ENCODE data around the gene IFIT1.
"Not testable (repeated sequence)": the region's sequence is repeated elsewhere in the genome, so short reads cannot be mapped to it uniquely, and the experiment has no call there.

The IFIT1 gene

GRCh38 chr10:89403043-89403442 is 10.6 kb downstream of the IFIT1 start:
- no peak overlapping the region for H3K27ac ChIP-seq (ENCODE audit: low read depth, low read length)
- H3K36me3 ChIP-seq (ENCODE audit: control insufficient read depth, insufficient read depth, low read length): no peaks in the 10 kb centered on the region
- peaks cover 6% of the 10 kb centered on the region; the same call in 1 of the 2 replicates for H3K9me3 ChIP-seq (ENCODE audit: control insufficient read depth, insufficient read depth, low read depth, low read length)
- no peak overlapping the region for H3K4me3 ChIP-seq (ENCODE audit: low read depth, low read length)
- no peaks in the 10 kb centered on the region for H3K27me3 ChIP-seq (ENCODE audit: control insufficient read depth, insufficient read depth, low read length)
- no peak overlapping the region for H3K9ac ChIP-seq (ENCODE audit: low read length)
- H3K4me1 ChIP-seq (ENCODE audit: control insufficient read depth, insufficient read depth, low read length): no peaks in the 10 kb centered on the region

- H3K9ac ChIP-seq (ENCODE audit: low read length): no peak overlapping the region
- H3K36me3 ChIP-seq (ENCODE audit: control insufficient read depth, insufficient read depth, low read length): no peaks in the 10 kb centered on the region
- no peaks in the 10 kb centered on the region for H3K9me3 ChIP-seq (ENCODE audit: control insufficient read depth, insufficient read depth, low read depth, low read length)
- no peaks in the 10 kb centered on the region for H3K4me1 ChIP-seq (ENCODE audit: control insufficient read depth, insufficient read depth, low read length)
- no peak overlapping the region for H3K4me3 ChIP-seq (ENCODE audit: low read depth, low read length)
- no peaks in the 10 kb centered on the region for H3K27me3 ChIP-seq (ENCODE audit: control insufficient read depth, insufficient read depth, low read length)
- H3K27ac ChIP-seq (ENCODE audit: low read depth, low read length): no peak overlapping the region
These were observed 12.0 kb downstream of the IFIT1 start for GRCh38 chr10:89404104-89405047.

- not testable (repeated sequence) for H3K9me3 ChIP-seq (ENCODE audit: control insufficient read depth, insufficient read depth, low read depth, low read length); H3K4me1 ChIP-seq (ENCODE audit: control insufficient read depth, insufficient read depth, low read length); H3K27ac ChIP-seq (ENCODE audit: low read depth, low read length); H3K9ac ChIP-seq (ENCODE audit: low read length); H3K27me3 ChIP-seq (ENCODE audit: control insufficient read depth, insufficient read depth, low read length); H3K36me3 ChIP-seq (ENCODE audit: control insufficient read depth, insufficient read depth, low read length); H3K4me3 ChIP-seq (ENCODE audit: low read depth, low read length)
These were observed 13.8 kb downstream of the IFIT1 start for GRCh38 chr10:89406178-89406577.

GRCh38 chr10:89407792-89408191 is 15.4 kb downstream of the IFIT1 start:
- H3K36me3 ChIP-seq (ENCODE audit: control insufficient read depth, insufficient read depth, low read length); H3K4me3 ChIP-seq (ENCODE audit: low read depth, low read length); H3K27me3 ChIP-seq (ENCODE audit: control insufficient read depth, insufficient read depth, low read length); H3K9ac ChIP-seq (ENCODE audit: low read length); H3K9me3 ChIP-seq (ENCODE audit: control insufficient read depth, insufficient read depth, low read depth, low read length); H3K4me1 ChIP-seq (ENCODE audit: control insufficient read depth, insufficient read depth, low read length); H3K27ac ChIP-seq (ENCODE audit: low read depth, low read length): not testable (repeated sequence)

- not testable (repeated sequence) for H3K36me3 ChIP-seq (ENCODE audit: control insufficient read depth, insufficient read depth, low read length); H3K4me3 ChIP-seq (ENCODE audit: low read depth, low read length); H3K27ac ChIP-seq (ENCODE audit: low read depth, low read length); H3K4me1 ChIP-seq (ENCODE audit: control insufficient read depth, insufficient read depth, low read length); H3K9ac ChIP-seq (ENCODE audit: low read length); H3K27me3 ChIP-seq (ENCODE audit: control insufficient read depth, insufficient read depth, low read length); H3K9me3 ChIP-seq (ENCODE audit: control insufficient read depth, insufficient read depth, low read depth, low read length)
These were observed 16.9 kb downstream of the IFIT1 start for GRCh38 chr10:89409282-89409681.

GRCh38 chr10:89410551-89410950 is 18.1 kb downstream of the IFIT1 start:
- H3K27ac ChIP-seq (ENCODE audit: low read depth, low read length); H3K27me3 ChIP-seq (ENCODE audit: control insufficient read depth, insufficient read depth, low read length); H3K4me1 ChIP-seq (ENCODE audit: control insufficient read depth, insufficient read depth, low read length); H3K4me3 ChIP-seq (ENCODE audit: low read depth, low read length); H3K36me3 ChIP-seq (ENCODE audit: control insufficient read depth, insufficient read depth, low read length); H3K9me3 ChIP-seq (ENCODE audit: control insufficient read depth, insufficient read depth, low read depth, low read length); H3K9ac ChIP-seq (ENCODE audit: low read length): not testable (repeated sequence)

- not testable (repeated sequence) for H3K9ac ChIP-seq (ENCODE audit: low read length); H3K4me3 ChIP-seq (ENCODE audit: low read depth, low read length); H3K9me3 ChIP-seq (ENCODE audit: control insufficient read depth, insufficient read depth, low read depth, low read length); H3K27ac ChIP-seq (ENCODE audit: low read depth, low read length); H3K36me3 ChIP-seq (ENCODE audit: control insufficient read depth, insufficient read depth, low read length)
- peaks cover 13% of the 10 kb centered on the region for H3K27me3 ChIP-seq (ENCODE audit: control insufficient read depth, insufficient read depth, low read length)
- H3K4me1 ChIP-seq (ENCODE audit: control insufficient read depth, insufficient read depth, low read length): peaks cover 12% of the 10 kb centered on the region; the same call in 1 of the 2 replicates
These were observed 18.7 kb downstream of the IFIT1 start for GRCh38 chr10:89411135-89411534.

- not testable (repeated sequence) for H3K4me3 ChIP-seq (ENCODE audit: low read depth, low read length)
These were observed 19.9 kb downstream of the IFIT1 start for GRCh38 chr10:89412276-89412675.

GRCh38 chr10:89413398-89413912 is 21.0 kb downstream of the IFIT1 start:
- no peak overlapping the region for H3K27ac ChIP-seq (ENCODE audit: low read depth, low read length)
- peak overlapping the region; percentile 96 for H3K4me3 ChIP-seq (ENCODE audit: low read depth, low read length)
- H3K9me3 ChIP-seq (ENCODE audit: control insufficient read depth, insufficient read depth, low read depth, low read length): 0 out of 2 replicates have a peak, but pooled peaks cover 5% of the 10 kb centered on the region
- peaks cover 20% of the 10 kb centered on the region for H3K4me1 ChIP-seq (ENCODE audit: control insufficient read depth, insufficient read depth, low read length)
- H3K9ac ChIP-seq (ENCODE audit: low read length): no peak overlapping the region
- peaks cover 15% of the 10 kb centered on the region for H3K27me3 ChIP-seq (ENCODE audit: control insufficient read depth, insufficient read depth, low read length)
- 0 out of 2 replicates have a peak, but pooled peaks cover 7% of the 10 kb centered on the region for H3K36me3 ChIP-seq (ENCODE audit: control insufficient read depth, insufficient read depth, low read length)

More at GRCh38 chr10:89412276-89412675, 19.9 kb downstream of the IFIT1 start:
- Histone ChIP-seq H3K27me3 (ENCODE audit: control insufficient read depth, insufficient read depth, low read length) (peaks cover 15% of the 10 kb centered on the region), H3K4me1 (ENCODE audit: control insufficient read depth, insufficient read depth, low read length) (peaks cover 13% of the 10 kb centered on the region; the same call in 1 of the 2 replicates)
- H3K27ac ChIP-seq (ENCODE audit: low read depth, low read length); H3K9ac ChIP-seq (ENCODE audit: low read length); H3K9me3 ChIP-seq (ENCODE audit: control insufficient read depth, insufficient read depth, low read depth, low read length); H3K36me3 ChIP-seq (ENCODE audit: control insufficient read depth, insufficient read depth, low read length): not testable (repeated sequence)

- Histone ChIP-seq H3K9ac (ENCODE audit: low read length) (peak within 1 kb of the TSS; percentile 94), H3K27ac (ENCODE audit: low read depth, low read length) (0 out of 2 replicates have a peak within 1 kb of the TSS, but pooled peaks have one; percentile 14), H3K9me3 (ENCODE audit: control insufficient read depth, insufficient read depth, low read depth, low read length) (0 out of 2 replicates have a peak, but pooled peaks cover 5% of the 10 kb centered on the region), H3K36me3 (ENCODE audit: control insufficient read depth, insufficient read depth, low read length) (0 out of 2 replicates have a peak, but pooled peaks cover 7% of the 10 kb centered on the region), H3K4me3 (ENCODE audit: low read depth, low read length) (peak within 1 kb of the TSS; percentile 96), H3K27me3 (ENCODE audit: control insufficient read depth, insufficient read depth, low read length) (peaks cover 15% of the 10 kb centered on the region), H3K4me1 (ENCODE audit: control insufficient read depth, insufficient read depth, low read length) (peaks cover 20% of the 10 kb centered on the region)
These were observed 21.9 kb downstream of the IFIT1 start, which contains the start of gene IFIT5 for GRCh38 chr10:89414146-89414878. TSS of gene IFIT5 (plus strand) at chr10:89414568. CDS start at chr10:89414799, 231 bp downstream.

Data from HUES6 (cell line).